Omental fat pad (tissue), 4 donors: ENCODE results near the gene CHRM2. TPM values are rescaled to one million over a fixed set of nuclear protein-coding genes. Genes with fewer than 3 reads are reported as not detected.

Experiments used
- ATAC-seq: fragments of 150-250 bp; one replicate; pipeline ENCODE4 v1.9.1; 2016; ENCODE audit warnings: mild to moderate bottlenecking, moderate library complexity; ENCODE audit not compliant: low FRiP score
- DNase-seq: peaks from one replicate; pipeline ENCODE4 v3.0.0-alpha.2; 2019; ENCODE audit warnings: low spot score
- total RNA-seq, 4 donors: library from RNA; depleted of rRNA; stranded (reverse); fragments of >200 nt; gene quantifications; one replicate each; pipeline ENCODE4 v1.1.0, GENCODE V29; 2016
- TF ChIP-seq, protein P1 (sequence below), 3 donors: fragments of 450-650 bp; IDR thresholded peaks; one replicate each; pipeline ENCODE4 v1.5.1; 2016 to 2017; ENCODE audit warnings: antibody characterized with exemption in 3 of 3, mild to moderate bottlenecking in 3 of 3, moderate library complexity in 2 of 3

The CHRM2 gene
- total RNA-seq, 4 donors from 2014 or later = 0.09 to 0.47 TPM; not detected in 2

DNA sequence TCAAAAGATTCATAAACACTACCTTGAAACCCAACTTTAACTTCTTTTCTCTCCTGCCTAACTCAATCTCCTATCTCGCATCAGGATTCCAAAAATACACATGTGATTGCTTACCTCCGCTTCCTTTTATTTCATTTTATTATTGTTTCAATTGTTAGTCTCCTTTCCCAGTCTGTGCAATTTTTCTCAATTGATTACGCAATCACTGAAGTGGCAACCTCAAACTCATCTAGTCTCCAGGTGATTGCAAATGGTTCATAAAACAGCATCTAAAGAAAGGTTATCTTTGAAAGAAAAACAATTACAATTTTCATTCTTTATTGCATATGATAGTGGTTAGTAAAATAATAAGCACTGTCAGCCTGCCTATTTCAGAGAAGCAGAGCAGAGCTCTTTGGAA is 45.6 kb downstream of the CHRM2 start:
- DNase-seq = no peak
- TF ChIP-seq, protein P1, sequence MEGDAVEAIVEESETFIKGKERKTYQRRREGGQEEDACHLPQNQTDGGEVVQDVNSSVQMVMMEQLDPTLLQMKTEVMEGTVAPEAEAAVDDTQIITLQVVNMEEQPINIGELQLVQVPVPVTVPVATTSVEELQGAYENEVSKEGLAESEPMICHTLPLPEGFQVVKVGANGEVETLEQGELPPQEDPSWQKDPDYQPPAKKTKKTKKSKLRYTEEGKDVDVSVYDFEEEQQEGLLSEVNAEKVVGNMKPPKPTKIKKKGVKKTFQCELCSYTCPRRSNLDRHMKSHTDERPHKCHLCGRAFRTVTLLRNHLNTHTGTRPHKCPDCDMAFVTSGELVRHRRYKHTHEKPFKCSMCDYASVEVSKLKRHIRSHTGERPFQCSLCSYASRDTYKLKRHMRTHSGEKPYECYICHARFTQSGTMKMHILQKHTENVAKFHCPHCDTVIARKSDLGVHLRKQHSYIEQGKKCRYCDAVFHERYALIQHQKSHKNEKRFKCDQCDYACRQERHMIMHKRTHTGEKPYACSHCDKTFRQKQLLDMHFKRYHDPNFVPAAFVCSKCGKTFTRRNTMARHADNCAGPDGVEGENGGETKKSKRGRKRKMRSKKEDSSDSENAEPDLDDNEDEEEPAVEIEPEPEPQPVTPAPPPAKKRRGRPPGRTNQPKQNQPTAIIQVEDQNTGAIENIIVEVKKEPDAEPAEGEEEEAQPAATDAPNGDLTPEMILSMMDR (IDR thresholded peaks at IDR 0.05) = no peak
- ATAC-seq = no peak

DNA sequence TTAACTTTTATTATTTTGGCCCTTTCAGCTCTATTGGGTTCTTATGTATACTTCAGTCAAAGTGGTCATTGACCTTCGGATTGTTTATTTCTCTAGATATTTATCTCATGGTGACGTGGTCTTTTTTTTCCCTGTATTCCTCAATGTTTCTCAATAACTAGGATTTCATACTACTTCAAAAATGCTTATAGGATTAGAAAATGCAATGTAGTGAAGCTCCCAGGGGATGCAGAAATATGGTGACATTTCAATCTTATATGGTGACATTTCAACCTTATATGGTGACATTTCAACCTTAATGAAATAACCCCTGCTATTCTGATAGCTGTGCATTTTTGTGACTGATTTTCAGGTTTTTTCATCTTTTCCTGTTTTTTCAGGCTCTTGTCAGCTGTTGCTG is 51.4 kb downstream of the CHRM2 start:
- ATAC-seq (no peak), DNase-seq (no peak)
- TF ChIP-seq, protein P1 (IDR thresholded peaks at IDR 0.05) = no peak

DNA sequence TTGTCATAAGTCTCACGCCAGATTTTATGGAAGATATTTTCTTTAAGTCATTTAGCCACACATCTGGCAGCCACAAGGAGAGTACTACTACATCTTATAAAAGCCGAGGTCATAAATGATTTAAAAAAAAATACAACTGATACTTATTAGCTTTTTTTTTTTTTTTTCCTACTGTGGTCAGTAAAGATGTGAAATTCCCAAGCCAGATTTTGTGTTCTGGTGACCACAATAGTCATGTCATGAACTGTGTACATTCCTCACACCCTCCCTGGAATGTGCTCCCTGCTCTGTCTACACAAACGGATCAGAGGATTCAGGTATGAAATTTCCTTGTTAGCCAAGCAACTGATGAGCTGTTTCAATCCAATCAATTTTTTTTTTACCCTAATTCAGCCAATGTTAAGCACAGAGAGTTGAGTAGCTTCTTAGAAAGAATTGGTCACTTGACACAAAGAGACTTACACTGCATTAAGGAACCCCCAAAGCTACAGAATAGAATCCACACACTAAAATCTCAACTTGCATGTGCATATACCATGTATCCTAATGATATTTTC is 54.7 kb downstream of the CHRM2 start:
- no peak for DNase-seq
- TF ChIP-seq, protein P1 (IDR thresholded peaks at IDR 0.05) = no peak
- ATAC-seq = no peak

DNA sequence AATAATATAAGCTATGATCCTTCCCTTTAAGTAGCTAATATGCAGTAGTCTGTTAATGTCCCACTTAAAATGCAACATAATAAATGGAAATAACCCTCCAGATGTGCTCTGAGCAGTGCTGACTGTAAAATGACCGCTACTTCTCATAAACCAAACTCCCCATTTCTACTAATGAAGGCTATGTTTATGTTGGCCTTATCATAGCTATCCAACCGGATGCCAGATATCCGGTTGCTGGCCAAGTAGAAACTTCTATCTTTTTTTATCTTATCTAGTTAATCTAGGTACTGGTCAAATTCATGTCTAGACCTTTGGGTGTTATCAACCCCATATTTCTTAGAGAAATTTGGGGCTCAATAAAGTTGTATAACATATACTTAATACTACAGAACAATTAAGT is 56.6 kb downstream of the CHRM2 start:
- TF ChIP-seq, protein P1 (IDR thresholded peaks at IDR 0.05) = no peak
- DNase-seq (no peak), ATAC-seq (no peak)

DNA sequence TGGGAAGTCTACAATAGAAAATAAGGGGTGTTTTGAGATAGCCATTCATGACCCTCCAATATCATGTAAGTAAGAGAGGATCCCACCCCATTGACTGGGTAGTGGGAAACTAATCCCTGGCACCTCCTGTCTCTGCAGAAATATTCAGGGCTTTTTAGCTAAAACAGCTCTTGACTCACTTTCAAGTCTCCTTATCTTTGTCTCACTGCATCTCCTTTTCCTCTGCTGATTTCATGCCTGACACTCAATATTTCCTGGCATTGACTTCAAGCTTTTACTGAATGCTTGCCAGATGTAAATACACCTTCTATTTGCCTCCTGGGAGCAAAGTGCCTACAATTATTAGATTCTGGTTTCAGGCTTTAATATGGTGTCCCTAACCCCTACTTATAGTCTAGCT is 57.1 kb downstream of the CHRM2 start:
- no peak for ATAC-seq
- no peak for DNase-seq
- TF ChIP-seq, protein P1 (IDR thresholded peaks at IDR 0.05) = no peak

DNA sequence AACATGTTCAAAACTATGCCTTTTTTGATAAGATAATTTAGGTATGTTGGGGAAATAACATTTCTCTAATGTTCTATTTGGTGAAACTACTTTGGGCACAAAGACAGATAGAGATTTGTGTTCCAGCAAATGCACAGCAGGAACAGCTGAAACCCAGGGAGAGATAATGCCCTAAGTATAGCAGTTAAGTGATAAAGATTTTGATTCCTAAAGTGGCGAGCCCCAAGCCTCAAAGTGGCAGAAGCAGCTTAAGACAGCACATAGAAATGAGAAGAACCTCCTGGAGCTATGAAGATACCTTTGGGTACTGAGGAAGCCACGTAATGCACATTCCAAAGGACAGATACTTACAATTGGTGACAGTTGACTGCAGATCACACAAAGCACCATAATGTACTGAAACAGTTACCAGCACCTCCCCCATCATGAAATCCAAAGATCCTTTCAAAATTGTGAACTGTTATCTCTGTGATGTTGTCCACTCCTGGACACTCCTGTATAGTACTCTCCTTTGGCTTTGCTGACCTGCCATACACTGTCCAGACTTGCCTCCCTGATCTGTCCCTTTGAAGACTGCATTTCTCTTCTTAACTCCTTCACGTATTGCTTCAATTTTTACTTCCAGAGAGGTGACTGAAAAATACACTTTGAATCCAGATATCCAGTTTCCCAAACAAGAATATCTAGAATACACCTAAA is 62.9 kb downstream of the CHRM2 start:
- TF ChIP-seq, protein P1 (IDR thresholded peaks at IDR 0.05) = no peak
- ATAC-seq = no peak
- no peak for DNase-seq

DNA sequence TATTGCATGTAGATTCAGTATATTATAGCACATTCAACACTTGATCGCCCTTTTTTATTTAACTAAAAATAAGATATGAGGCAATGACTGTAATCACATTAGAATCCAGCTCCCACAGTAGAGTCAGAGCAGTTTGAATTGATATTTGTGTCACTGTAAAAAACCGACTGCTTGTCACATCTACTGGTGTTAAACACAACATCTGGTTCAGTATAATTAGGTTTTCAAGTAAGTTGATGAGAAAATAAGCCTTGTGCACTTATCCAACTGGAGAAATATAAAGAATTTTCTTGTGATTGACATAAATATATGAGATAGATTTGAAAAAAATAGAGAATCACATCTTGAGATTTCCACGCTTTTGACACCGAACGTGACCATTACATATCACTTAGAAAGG is 69.0 kb downstream of the CHRM2 start:
- no peak for DNase-seq

More for the DNA sequence above, 69.0 kb downstream of the CHRM2 start:
- TF ChIP-seq, protein P1 (IDR thresholded peaks at IDR 0.05) = no peak
- ATAC-seq = no peak
